ENCODE data around the gene TPPP3.

The TPPP3 gene

DNA sequence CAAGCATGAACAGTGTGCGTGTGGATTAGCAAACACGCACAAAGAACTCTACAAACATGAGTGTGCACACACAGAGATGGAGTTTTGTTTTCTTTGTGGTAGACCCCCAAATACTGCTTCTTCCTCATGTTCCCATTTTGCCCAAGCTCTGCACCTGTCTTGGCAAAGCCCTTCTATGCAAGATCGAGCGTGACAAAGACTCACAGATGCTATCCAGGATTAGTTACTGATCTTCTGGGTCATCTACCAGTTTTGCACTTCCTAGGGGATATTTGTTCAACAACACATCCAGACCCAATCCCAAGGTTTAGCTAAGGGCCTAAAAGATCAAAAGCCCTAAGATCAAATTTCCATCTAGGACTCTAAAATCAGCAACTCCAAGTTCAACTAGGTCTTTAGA, 50.7 kb downstream of the TPPP3 start:
- H3K9ac ChIP-seq (ENCODE audit: low read length), result no peak overlapping the region
- no peaks in the 10 kb centered on the region for H4K20me1 ChIP-seq (ENCODE audit: insufficient read depth, low read length)
- no peak overlapping the region for H2AFZ ChIP-seq (ENCODE audit: low read length)
- no peak overlapping the region for H3K4me3 ChIP-seq (ENCODE audit: low read depth, low read length, poor library complexity, severe bottlenecking)
- H3K79me2 ChIP-seq (ENCODE audit: insufficient read depth, low read length), result no peaks in the 10 kb centered on the region
- no peaks in the 10 kb centered on the region for H3K9me2 ChIP-seq (ENCODE audit: low read depth, low read length)
- TF ChIP-seq EZH2 (IDR thresholded peaks at IDR 0.05; ENCODE audit: borderline replicate concordance, low read length), result no peak
- TF ChIP-seq, protein P1, sequence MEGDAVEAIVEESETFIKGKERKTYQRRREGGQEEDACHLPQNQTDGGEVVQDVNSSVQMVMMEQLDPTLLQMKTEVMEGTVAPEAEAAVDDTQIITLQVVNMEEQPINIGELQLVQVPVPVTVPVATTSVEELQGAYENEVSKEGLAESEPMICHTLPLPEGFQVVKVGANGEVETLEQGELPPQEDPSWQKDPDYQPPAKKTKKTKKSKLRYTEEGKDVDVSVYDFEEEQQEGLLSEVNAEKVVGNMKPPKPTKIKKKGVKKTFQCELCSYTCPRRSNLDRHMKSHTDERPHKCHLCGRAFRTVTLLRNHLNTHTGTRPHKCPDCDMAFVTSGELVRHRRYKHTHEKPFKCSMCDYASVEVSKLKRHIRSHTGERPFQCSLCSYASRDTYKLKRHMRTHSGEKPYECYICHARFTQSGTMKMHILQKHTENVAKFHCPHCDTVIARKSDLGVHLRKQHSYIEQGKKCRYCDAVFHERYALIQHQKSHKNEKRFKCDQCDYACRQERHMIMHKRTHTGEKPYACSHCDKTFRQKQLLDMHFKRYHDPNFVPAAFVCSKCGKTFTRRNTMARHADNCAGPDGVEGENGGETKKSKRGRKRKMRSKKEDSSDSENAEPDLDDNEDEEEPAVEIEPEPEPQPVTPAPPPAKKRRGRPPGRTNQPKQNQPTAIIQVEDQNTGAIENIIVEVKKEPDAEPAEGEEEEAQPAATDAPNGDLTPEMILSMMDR (IDR thresholded peaks at IDR 0.05; ENCODE audit: low read length), result no peak
- no peaks in the 10 kb centered on the region for H3F3A ChIP-seq (ENCODE audit: insufficient read depth, low read length)
- H3K27me3 ChIP-seq (ENCODE audit: insufficient read depth, low read length), result no peaks in the 10 kb centered on the region; the same call in 1 of the 2 replicates
- H3K4me2 ChIP-seq (ENCODE audit: low read length), result no peak overlapping the region
- no peaks in the 10 kb centered on the region for H3K4me1 ChIP-seq (ENCODE audit: insufficient read depth, low read length, severe bottlenecking)
- H3K36me3 ChIP-seq (ENCODE audit: insufficient read depth, low read length), result no peaks in the 10 kb centered on the region
- H3K9me3 ChIP-seq (ENCODE audit: low read length), result no peaks in the 10 kb centered on the region
- no peak overlapping the region for H3K27ac ChIP-seq (ENCODE audit: low read depth, low read length, poor library complexity, severe bottlenecking)

DNA sequence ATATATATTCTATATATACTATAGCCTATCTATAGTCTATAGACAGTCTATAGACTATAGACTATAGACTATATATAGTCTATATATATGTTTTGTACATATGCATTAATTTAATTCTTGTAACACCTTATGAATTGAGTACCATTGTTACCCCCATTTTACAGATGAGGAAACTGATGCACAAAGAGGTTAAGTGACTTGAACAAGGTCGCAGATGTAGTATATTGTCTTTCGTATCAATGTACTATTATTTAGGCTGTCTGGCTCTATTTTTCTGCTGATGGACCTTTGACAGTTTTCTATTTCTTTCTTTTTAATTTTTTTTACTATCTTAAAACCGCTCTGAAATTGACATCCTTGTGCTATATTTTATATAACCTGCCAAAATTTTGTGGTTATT, 52.0 kb downstream of the TPPP3 start:
- no peak overlapping the region for H3K4me3 ChIP-seq (ENCODE audit: low read depth, low read length, poor library complexity, severe bottlenecking)
- no peaks in the 10 kb centered on the region for H3F3A ChIP-seq (ENCODE audit: insufficient read depth, low read length)
- no peak overlapping the region for H3K27ac ChIP-seq (ENCODE audit: low read depth, low read length, poor library complexity, severe bottlenecking)
- no peaks in the 10 kb centered on the region for H4K20me1 ChIP-seq (ENCODE audit: insufficient read depth, low read length)
- no peak overlapping the region for H3K4me2 ChIP-seq (ENCODE audit: low read length)
- H3K79me2 ChIP-seq (ENCODE audit: insufficient read depth, low read length), result no peaks in the 10 kb centered on the region
- no peaks in the 10 kb centered on the region for H3K9me3 ChIP-seq (ENCODE audit: low read length)
- H3K36me3 ChIP-seq (ENCODE audit: insufficient read depth, low read length), result no peaks in the 10 kb centered on the region
- H3K27me3 ChIP-seq (ENCODE audit: insufficient read depth, low read length), result no peaks in the 10 kb centered on the region; the same call in 1 of the 2 replicates
- no peak overlapping the region for H2AFZ ChIP-seq (ENCODE audit: low read length)
- H3K9me2 ChIP-seq (ENCODE audit: low read depth, low read length), result no peaks in the 10 kb centered on the region
- no peak for TF ChIP-seq EZH2 (IDR thresholded peaks at IDR 0.05; ENCODE audit: borderline replicate concordance, low read length)
- TF ChIP-seq, protein P1 (IDR thresholded peaks at IDR 0.05; ENCODE audit: low read length), result no peak
- no peak overlapping the region for H3K9ac ChIP-seq (ENCODE audit: low read length)
- no peaks in the 10 kb centered on the region for H3K4me1 ChIP-seq (ENCODE audit: insufficient read depth, low read length, severe bottlenecking)
